Measurements from ENCODE around the gene SULT2B1. TPM values are rescaled to one million over a fixed set of nuclear protein-coding genes. Genes with fewer than 3 reads are reported as not detected.

Gene SULT2B1
- total RNA-seq, 1 experiment from 2014 or later, result 6.2 TPM

DNA sequence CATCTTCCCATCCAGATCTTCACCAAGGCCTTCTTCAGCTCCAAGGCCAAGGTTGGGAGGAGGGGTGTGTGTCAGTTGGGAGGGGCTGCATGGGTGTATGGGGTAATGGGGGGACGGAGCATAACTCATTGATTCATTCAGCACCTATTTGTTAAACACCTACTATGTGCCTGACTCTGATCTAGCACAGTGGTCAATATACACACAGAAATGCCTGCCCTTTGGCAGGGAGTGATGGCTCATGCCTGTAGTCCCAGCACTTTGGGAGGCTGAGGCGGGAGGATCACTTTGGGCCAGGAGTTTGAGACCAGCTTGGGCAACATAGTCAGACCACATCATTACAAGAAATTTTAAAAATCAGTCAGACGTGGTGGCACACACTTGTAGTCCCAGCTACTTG lies 35.4 kb downstream of the SULT2B1 start:
- Histone ChIP-seq H3K79me2 (ENCODE audit: low read depth) (no peaks in the 10 kb centered on the region), H3K9me3 (ENCODE audit: insufficient read depth, low read depth) (no peaks in the 10 kb centered on the region), H3K27me3 (ENCODE audit: insufficient read depth, low read depth) (no peaks in the 10 kb centered on the region), H3K9me2 (ENCODE audit: insufficient read depth) (no peaks in the 10 kb centered on the region), H3F3A (ENCODE audit: insufficient read depth, low read depth) (peaks cover 29% of the 10 kb centered on the region), H3K4me3 (no peak overlapping the region), H3K4me2 (no peak overlapping the region), H4K20me1 (ENCODE audit: insufficient read depth) (no peaks in the 10 kb centered on the region), H3K36me3 (ENCODE audit: low read depth) (no peaks in the 10 kb centered on the region), H3K27ac (no peak overlapping the region), H2AFZ (no peak overlapping the region), H3K4me1 (replicated peaks; ENCODE audit: insufficient read depth) (peaks cover 17% of the 10 kb centered on the region)
- CTCF ChIA-PET, result no interaction called here
- TF ChIP-seq EZH2 (IDR thresholded peaks at IDR 0.05; ENCODE audit: low read depth), result no peak
- TF ChIP-seq, protein P1, sequence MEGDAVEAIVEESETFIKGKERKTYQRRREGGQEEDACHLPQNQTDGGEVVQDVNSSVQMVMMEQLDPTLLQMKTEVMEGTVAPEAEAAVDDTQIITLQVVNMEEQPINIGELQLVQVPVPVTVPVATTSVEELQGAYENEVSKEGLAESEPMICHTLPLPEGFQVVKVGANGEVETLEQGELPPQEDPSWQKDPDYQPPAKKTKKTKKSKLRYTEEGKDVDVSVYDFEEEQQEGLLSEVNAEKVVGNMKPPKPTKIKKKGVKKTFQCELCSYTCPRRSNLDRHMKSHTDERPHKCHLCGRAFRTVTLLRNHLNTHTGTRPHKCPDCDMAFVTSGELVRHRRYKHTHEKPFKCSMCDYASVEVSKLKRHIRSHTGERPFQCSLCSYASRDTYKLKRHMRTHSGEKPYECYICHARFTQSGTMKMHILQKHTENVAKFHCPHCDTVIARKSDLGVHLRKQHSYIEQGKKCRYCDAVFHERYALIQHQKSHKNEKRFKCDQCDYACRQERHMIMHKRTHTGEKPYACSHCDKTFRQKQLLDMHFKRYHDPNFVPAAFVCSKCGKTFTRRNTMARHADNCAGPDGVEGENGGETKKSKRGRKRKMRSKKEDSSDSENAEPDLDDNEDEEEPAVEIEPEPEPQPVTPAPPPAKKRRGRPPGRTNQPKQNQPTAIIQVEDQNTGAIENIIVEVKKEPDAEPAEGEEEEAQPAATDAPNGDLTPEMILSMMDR (conservative IDR thresholded peaks at IDR 0.05), result no peak
- DNase-seq, result no peak
- intact Hi-C loops (cut with micrococcal nuclease; ENCODE audit: unreplicated experiment), result no loop called here
- POLR2A ChIA-PET (ENCODE audit: unreplicated experiment), result no interaction called here
- no TSS peak for BruUV-seq (replicated peaks)

- H4K20me1 ChIP-seq (ENCODE audit: insufficient read depth), result no peaks in the 10 kb centered on the region
- no peaks in the 10 kb centered on the region for H3K9me3 ChIP-seq (ENCODE audit: insufficient read depth, low read depth)
- H3K9me2 ChIP-seq (ENCODE audit: insufficient read depth), result no peaks in the 10 kb centered on the region
- POLR2A ChIA-PET (ENCODE audit: unreplicated experiment), result interaction anchor here (0.7 kb wide), 1 partner anchor 12 kb away, joined by 3 read pairs; no protein-coding TSS in a partner anchor
- peaks cover 14% of the 10 kb centered on the region for H3K4me1 ChIP-seq (replicated peaks; ENCODE audit: insufficient read depth)
- H3K27ac ChIP-seq, result peak overlapping the region; percentile 73
- CTCF ChIA-PET, result interaction anchor here (1.0 to 1.6 kb wide), 4 partner anchors 26 to 197 kb away, joined by 3 to 5 read pairs (median 4); partner anchors contain the start of genes FAM83E and KDELR1
- peak overlapping the region; percentile 71; the same call in 1 of the 2 replicates for H2AFZ ChIP-seq
- no peaks in the 10 kb centered on the region for H3K27me3 ChIP-seq (ENCODE audit: insufficient read depth, low read depth)
- no TSS peak for BruUV-seq (replicated peaks)
- TF ChIP-seq, protein P1 (conservative IDR thresholded peaks at IDR 0.05), result peak; percentile 94
- no peak for TF ChIP-seq EZH2 (IDR thresholded peaks at IDR 0.05; ENCODE audit: low read depth)
- peaks cover 20% of the 10 kb centered on the region for H3F3A ChIP-seq (ENCODE audit: insufficient read depth, low read depth)
- peak; percentile 93 to 96 for DNase-seq
- intact Hi-C loops (cut with micrococcal nuclease; ENCODE audit: unreplicated experiment), result loop anchor here (1.0 to 2.0 kb wide), 2 partner anchors 26 to 269 kb away; partner anchors contain the start of gene FAM83E
- peak overlapping the region; percentile 43; the same call in 1 of the 2 replicates for H3K4me3 ChIP-seq
- peak overlapping the region; percentile 69 for H3K4me2 ChIP-seq
- H3K36me3 ChIP-seq (ENCODE audit: low read depth), result no peaks in the 10 kb centered on the region
- H3K79me2 ChIP-seq (ENCODE audit: low read depth), result no peaks in the 10 kb centered on the region
Measured at GRCh38 chr19:48588670-48589401, 36.9 kb downstream of the SULT2B1 start.

DNA sequence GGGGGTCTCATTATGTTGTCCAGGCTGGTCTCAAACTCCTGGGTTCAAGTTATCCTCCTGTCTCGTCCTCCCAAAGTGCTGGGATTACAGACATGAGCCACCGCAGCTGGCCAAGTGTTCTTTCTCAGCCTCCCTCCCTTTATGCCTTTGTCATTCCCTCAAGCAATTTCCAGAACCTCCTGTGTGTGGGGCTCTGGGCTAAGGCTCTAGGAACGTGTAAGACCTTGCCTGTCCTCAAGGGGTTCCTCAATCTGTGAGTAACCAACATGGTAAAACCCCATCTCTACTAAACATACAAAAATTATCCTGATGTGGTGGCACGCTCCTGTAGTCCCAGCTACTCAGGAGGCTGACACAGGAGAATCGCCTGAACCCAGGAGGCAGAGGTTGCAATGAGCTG lies 39.0 kb downstream of the SULT2B1 start:
- no peak for DNase-seq
- no peaks in the 10 kb centered on the region for H3K36me3 ChIP-seq (ENCODE audit: low read depth)
- BruUV-seq (replicated peaks), result no TSS peak

More for the DNA sequence above, 39.0 kb downstream of the SULT2B1 start:
- POLR2A ChIA-PET (ENCODE audit: unreplicated experiment), result no interaction called here
- no peak overlapping the region for H3K27ac ChIP-seq
- H3K27me3 ChIP-seq (ENCODE audit: insufficient read depth, low read depth), result no peaks in the 10 kb centered on the region
- no peaks in the 10 kb centered on the region for H3K79me2 ChIP-seq (ENCODE audit: low read depth)
- H3K4me2 ChIP-seq, result no peak overlapping the region
- H3K9me3 ChIP-seq (ENCODE audit: insufficient read depth, low read depth), result no peaks in the 10 kb centered on the region
- peaks cover 10% of the 10 kb centered on the region for H3K4me1 ChIP-seq (replicated peaks; ENCODE audit: insufficient read depth)
- CTCF ChIA-PET, result interaction anchor here (0.5 kb wide), 1 partner anchor 98 kb away, joined by 17 read pairs; no protein-coding TSS in a partner anchor
- no peak overlapping the region for H2AFZ ChIP-seq
- intact Hi-C loops (cut with micrococcal nuclease; ENCODE audit: unreplicated experiment), result no loop called here
- H4K20me1 ChIP-seq (ENCODE audit: insufficient read depth), result no peaks in the 10 kb centered on the region
- no peak overlapping the region for H3K4me3 ChIP-seq
- no peak for TF ChIP-seq EZH2 (IDR thresholded peaks at IDR 0.05; ENCODE audit: low read depth)
- TF ChIP-seq, protein P1 (conservative IDR thresholded peaks at IDR 0.05), result peak; percentile 31; the same call in 1 of the 2 replicates
- no peaks in the 10 kb centered on the region for H3K9me2 ChIP-seq (ENCODE audit: insufficient read depth)
- H3F3A ChIP-seq (ENCODE audit: insufficient read depth, low read depth), result peaks cover 23% of the 10 kb centered on the region
